ENCODE data around the gene CNTNAP2.

The CNTNAP2 gene

GRCh38 chr7:147261693-147262092 lies 1145.1 kb downstream of the CNTNAP2 start:
- DNase-seq (ENCODE audit: low read depth) = no peak

- DNase-seq (ENCODE audit: low read depth) = no peak
Observed at GRCh38 chr7:147265528-147265927, 1148.9 kb downstream of the CNTNAP2 start.

- DNase-seq (ENCODE audit: low read depth) = no peak
Observed at GRCh38 chr7:147276106-147276505, 1159.5 kb downstream of the CNTNAP2 start.

- no peak for DNase-seq (ENCODE audit: low read depth)
Observed at GRCh38 chr7:147276783-147277370, 1160.3 kb downstream of the CNTNAP2 start.

- DNase-seq (ENCODE audit: low read depth) = no peak
Observed at GRCh38 chr7:147279514-147279913, 1162.9 kb downstream of the CNTNAP2 start.

GRCh38 chr7:147279964-147280374 lies 1163.4 kb downstream of the CNTNAP2 start:
- DNase-seq (ENCODE audit: low read depth) = no peak

GRCh38 chr7:147282204-147282603 lies 1165.6 kb downstream of the CNTNAP2 start:
- DNase-seq (ENCODE audit: low read depth) = no peak

GRCh38 chr7:147296201-147296600 lies 1179.6 kb downstream of the CNTNAP2 start:
- DNase-seq (ENCODE audit: low read depth) = no peak

GRCh38 chr7:147296986-147297385 lies 1180.4 kb downstream of the CNTNAP2 start:
- DNase-seq (ENCODE audit: low read depth) = no peak

- DNase-seq (ENCODE audit: low read depth) = peak; percentile 3
Observed at GRCh38 chr7:147298611-147299043, 1182.0 kb downstream of the CNTNAP2 start.

- DNase-seq (ENCODE audit: low read depth) = no peak
Observed at GRCh38 chr7:147300293-147300692, 1183.7 kb downstream of the CNTNAP2 start.

GRCh38 chr7:147304376-147304775 lies 1187.8 kb downstream of the CNTNAP2 start:
- no peak for DNase-seq (ENCODE audit: low read depth)

- no peak for DNase-seq (ENCODE audit: low read depth)
Observed at GRCh38 chr7:147305827-147306226, 1189.2 kb downstream of the CNTNAP2 start.

GRCh38 chr7:147308539-147308938 lies 1191.9 kb downstream of the CNTNAP2 start:
- no peak for DNase-seq (ENCODE audit: low read depth)

GRCh38 chr7:147311336-147311735 lies 1194.7 kb downstream of the CNTNAP2 start:
- no peak for DNase-seq (ENCODE audit: low read depth)

- no peak for DNase-seq (ENCODE audit: low read depth)
Observed at GRCh38 chr7:147321504-147321903, 1204.9 kb downstream of the CNTNAP2 start.

- no peak for DNase-seq (ENCODE audit: low read depth)
Observed at GRCh38 chr7:147332988-147333387, 1216.4 kb downstream of the CNTNAP2 start.

- DNase-seq (ENCODE audit: low read depth) = no peak
Observed at GRCh38 chr7:147363101-147363500, 1246.5 kb downstream of the CNTNAP2 start.

- DNase-seq (ENCODE audit: low read depth) = no peak
Observed at GRCh38 chr7:147376192-147376591, 1259.6 kb downstream of the CNTNAP2 start.

- no peak for DNase-seq (ENCODE audit: low read depth)
Observed at GRCh38 chr7:147380926-147381325, 1264.3 kb downstream of the CNTNAP2 start.

GRCh38 chr7:147394329-147394728 lies 1277.7 kb downstream of the CNTNAP2 start:
- DNase-seq (ENCODE audit: low read depth) = no peak

- peak; percentile 10 for DNase-seq (ENCODE audit: low read depth)
Observed at GRCh38 chr7:147400221-147400689, 1283.7 kb downstream of the CNTNAP2 start.

- DNase-seq (ENCODE audit: low read depth) = no peak
Observed at GRCh38 chr7:147400925-147401324, 1284.3 kb downstream of the CNTNAP2 start.

GRCh38 chr7:147405621-147406020 lies 1289.0 kb downstream of the CNTNAP2 start:
- no peak for DNase-seq (ENCODE audit: low read depth)
